HG02678 (cell line): ENCODE data around the gene C22orf23.
"Not testable (repeated sequence)": the region's sequence is repeated elsewhere in the genome, so short reads cannot be mapped to it uniquely, and the experiment has no call there.

Experiments used
- ATAC-seq: cut with Tn5 transposase; IDR thresholded peaks from one replicate; pipeline ENCODE4 v1.9.1; 2021; ENCODE audit warnings: mild to moderate bottlenecking, moderate library complexity; ENCODE audit not compliant: unreplicated experiment

The C22orf23 gene

GRCh38 chr22:37957232-37957631, 3.8 kb upstream of the C22orf23 start:
- no peak for ATAC-seq

- not testable (repeated sequence) for ATAC-seq
Observed at GRCh38 chr22:37955825-37956397, 2.5 kb upstream of the C22orf23 start.

- no peak for ATAC-seq
Observed at GRCh38 chr22:37954686-37955085, 1.3 kb upstream of the C22orf23 start.

GRCh38 chr22:37953062-37953436, 352 bp downstream of the C22orf23 start:
- peak; percentile 10 for ATAC-seq

- not testable (repeated sequence) for ATAC-seq
Observed at GRCh38 chr22:37952629-37953028, 772 bp downstream of the C22orf23 start.

GRCh38 chr22:37951305-37951704, 2.1 kb downstream of the C22orf23 start:
- ATAC-seq = no peak

GRCh38 chr22:37947142-37947795, 6.1 kb downstream of the C22orf23 start:
- ATAC-seq = not testable (repeated sequence)

GRCh38 chr22:37944423-37944822, 9.0 kb downstream of the C22orf23 start:
- ATAC-seq = not testable (repeated sequence)

GRCh38 chr22:37943825-37944198, 9.6 kb downstream of the C22orf23 start:
- no peak for ATAC-seq

- no peak for ATAC-seq
Observed at GRCh38 chr22:37943136-37943824, 10.1 kb downstream of the C22orf23 start.

GRCh38 chr22:37942133-37942532, 11.3 kb downstream of the C22orf23 start:
- ATAC-seq = no peak

GRCh38 chr22:37940698-37941376, 12.6 kb downstream of the C22orf23 start:
- ATAC-seq = no peak

- ATAC-seq = peak; percentile 87
Observed at GRCh38 chr22:37933711-37934376, 19.6 kb downstream of the C22orf23 start.

- ATAC-seq = no peak
Observed at GRCh38 chr22:37932821-37933578, 20.4 kb downstream of the C22orf23 start.

GRCh38 chr22:37932401-37932800, 21.0 kb downstream of the C22orf23 start:
- no peak for ATAC-seq

- ATAC-seq = no peak
Observed at GRCh38 chr22:37931893-37932389, 21.5 kb downstream of the C22orf23 start.

- ATAC-seq = no peak
Observed at GRCh38 chr22:37930952-37931440, 22.4 kb downstream of the C22orf23 start.

GRCh38 chr22:37930270-37930951, 23.0 kb downstream of the C22orf23 start:
- ATAC-seq = no peak

GRCh38 chr22:37929390-37929789, 24.0 kb downstream of the C22orf23 start:
- ATAC-seq = no peak

- no peak for ATAC-seq
Observed at GRCh38 chr22:37927637-37927936, 25.8 kb downstream of the C22orf23 start.
